UCSD-AML1 (cell line): Measurements from ENCODE around the gene SIVA1.

Source experiments
- DNase-seq: peaks from one replicate; lab custom pipeline; 2025; ENCODE audit not compliant: unreplicated experiment; lab: John Stamatoyannopoulos, UW

SIVA1 gene

GRCh38 chr14:104806625-104807465 lies 53.9 kb downstream of the SIVA1 start:
- no peak for DNase-seq

GRCh38 chr14:104808456-104808855 lies 55.5 kb downstream of the SIVA1 start:
- DNase-seq: no peak
